Stimulated activated naive B cell treated with anti-CD40 and anti-IgM and Interleukin-4, amounts not matched to agents 10 μg/mL and 1 μg/mL and 100 μg/mL, for 72 hours (primary cell): ENCODE results near the gene GRPEL1.

Experiments used
- ATAC-seq, 2 donors: fragments of 150-1000 bp; cut with Tn5 transposase; replicated peaks; 2 replicates each; pipeline ENCODE4 v1.10.0; 2021; ENCODE audit warnings: moderate library complexity in 1 of 2
- DNase-seq: peaks from one replicate; pipeline ENCODE4 v3.0.0; 2021
- H3K27ac Mint-ChIP-seq: one replicate; pipeline ENCODE4 v1.8.0; 2022; ENCODE audit warnings: mild to moderate bottlenecking, mixed read lengths
- H3K27me3 Mint-ChIP-seq, 2 donors: one replicate each; pipeline ENCODE4 v1.8.0; 2022; ENCODE audit warnings: mixed read lengths in 2 of 2
- H3K36me3 Mint-ChIP-seq, 2 donors: one replicate each; pipeline ENCODE4 v1.8.0; 2022; ENCODE audit warnings: mixed read lengths in 2 of 2, mild to moderate bottlenecking in 1 of 2
- H3K4me1 Mint-ChIP-seq, 2 donors: one replicate each; pipeline ENCODE4 v1.8.0; 2022; ENCODE audit warnings: mixed read lengths in 2 of 2, mild to moderate bottlenecking in 1 of 2
- H3K4me3 Mint-ChIP-seq, 2 donors: one replicate each; pipeline ENCODE4 v1.8.0; 2022; ENCODE audit warnings: mild to moderate bottlenecking in 2 of 2, mixed read lengths in 2 of 2, moderate library complexity in 1 of 2
- H3K9me3 Mint-ChIP-seq, 2 donors: one replicate each; pipeline ENCODE4 v1.8.0; 2022; ENCODE audit warnings: mixed read lengths in 2 of 2, mild to moderate bottlenecking in 1 of 2

The GRPEL1 gene

GRCh38 chr4:7023901-7024300 lies 44.0 kb downstream of the GRPEL1 start:
- Mint-ChIP-seq H3K4me3 (no peak overlapping the region), H3K4me1 (peaks cover 13 to 23% of the 10 kb centered on the region in 2 donors), H3K36me3 (peaks cover 38 to 61% of the 10 kb centered on the region in 2 donors), H3K27ac (no peak overlapping the region), H3K9me3 (peaks cover 0 to 2% of the 10 kb centered on the region in 2 donors), H3K27me3 (no peaks in the 10 kb centered on the region)
- DNase-seq, result no peak
- no peak for ATAC-seq

GRCh38 chr4:7023486-7023885 lies 44.4 kb downstream of the GRPEL1 start:
- H3K27ac Mint-ChIP-seq, result no peak overlapping the region
- H3K27me3 Mint-ChIP-seq, result no peaks in the 10 kb centered on the region
- H3K9me3 Mint-ChIP-seq, result peaks cover 0 to 2% of the 10 kb centered on the region in 2 donors
- DNase-seq, result no peak
- ATAC-seq, result no peak
- no peak overlapping the region for H3K4me3 Mint-ChIP-seq
- peaks cover 38 to 60% of the 10 kb centered on the region in 2 donors for H3K36me3 Mint-ChIP-seq
- peaks cover 11 to 19% of the 10 kb centered on the region in 2 donors for H3K4me1 Mint-ChIP-seq

DNA sequence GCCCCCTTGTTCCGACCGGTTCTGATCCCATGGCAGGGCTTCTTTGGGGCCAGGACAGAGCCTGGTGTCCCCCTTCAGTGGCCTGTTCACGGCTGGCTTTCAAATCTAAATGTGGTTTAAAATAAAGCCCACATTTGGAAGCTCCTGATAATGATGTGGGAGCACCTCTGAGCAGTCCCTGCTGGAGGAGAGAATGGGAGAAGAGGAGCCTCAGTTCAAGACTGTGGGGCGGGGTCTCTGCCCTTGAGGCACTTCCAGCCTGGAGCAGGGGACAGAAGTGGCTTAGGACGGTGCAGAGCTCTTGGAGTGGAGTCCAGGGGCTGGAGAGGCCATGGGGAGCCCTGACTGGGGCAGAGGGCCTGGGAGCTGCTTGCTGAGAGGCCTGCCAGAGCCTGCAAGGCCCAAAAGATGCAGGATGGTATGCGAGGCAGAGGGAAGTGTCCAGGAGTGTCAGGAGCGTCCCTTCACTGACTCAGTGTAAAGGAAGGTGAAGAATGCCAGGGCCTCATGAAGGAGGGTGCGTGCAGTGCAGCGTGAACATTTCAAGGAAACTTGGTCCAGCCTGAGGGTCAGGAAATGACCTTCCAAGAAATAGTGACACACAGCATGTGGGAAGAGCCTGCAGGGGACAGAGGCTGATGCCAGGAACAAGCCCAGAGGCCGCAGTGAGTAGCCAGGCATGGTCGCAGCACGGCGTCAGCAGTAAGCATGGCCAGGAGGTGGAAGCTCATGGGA lies 45.8 kb downstream of the GRPEL1 start:
- no peak for ATAC-seq
- Mint-ChIP-seq H3K27ac (peak overlapping the region; percentile 62), H3K4me1 (peaks cover under 1 to 7% of the 10 kb centered on the region in 2 donors), H3K36me3 (peaks cover 30 to 59% of the 10 kb centered on the region in 2 donors), H3K4me3 (no peak overlapping the region), H3K27me3 (no peaks in the 10 kb centered on the region), H3K9me3 (no peaks in the 10 kb centered on the region)
- DNase-seq, result no peak

- no peak overlapping the region for H3K27ac Mint-ChIP-seq
- H3K36me3 Mint-ChIP-seq, result peaks cover 23 to 51% of the 10 kb centered on the region in 2 donors
- no peaks in the 10 kb centered on the region for H3K4me1 Mint-ChIP-seq
- no peaks in the 10 kb centered on the region for H3K9me3 Mint-ChIP-seq
- no peaks in the 10 kb centered on the region for H3K27me3 Mint-ChIP-seq
- no peak for ATAC-seq
- DNase-seq, result no peak
- H3K4me3 Mint-ChIP-seq, result no peak overlapping the region
Observed at GRCh38 chr4:7021355-7021754, 46.5 kb downstream of the GRPEL1 start.

DNA sequence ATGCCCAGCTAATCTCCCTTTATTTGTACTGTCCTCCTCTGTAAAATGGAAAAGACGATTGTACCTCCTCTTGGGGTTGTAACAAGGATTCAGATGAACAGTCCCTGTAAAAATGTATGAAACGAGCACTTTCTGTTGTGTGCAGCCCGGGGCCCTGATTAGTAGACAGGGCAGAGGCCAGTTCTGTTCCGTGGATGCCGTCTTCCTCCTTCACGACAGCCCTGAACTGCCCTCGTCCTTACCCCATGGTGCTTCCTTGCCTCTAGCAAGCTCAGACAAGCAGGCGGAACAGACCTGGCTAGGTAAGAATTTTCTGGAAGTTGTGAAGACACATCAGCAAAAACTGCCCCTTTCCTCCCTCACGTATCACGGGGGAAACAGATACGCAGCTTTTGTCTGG lies 47.0 kb downstream of the GRPEL1 start:
- peaks cover 24 to 48% of the 10 kb centered on the region in 2 donors for H3K36me3 Mint-ChIP-seq
- no peak for DNase-seq
- no peaks in the 10 kb centered on the region for H3K4me1 Mint-ChIP-seq
- ATAC-seq, result no peak
- H3K4me3 Mint-ChIP-seq, result no peak overlapping the region
- no peaks in the 10 kb centered on the region for H3K9me3 Mint-ChIP-seq
- H3K27ac Mint-ChIP-seq, result peak overlapping the region; percentile 2
- no peaks in the 10 kb centered on the region for H3K27me3 Mint-ChIP-seq

GRCh38 chr4:7020290-7020689 lies 47.6 kb downstream of the GRPEL1 start:
- no peak for DNase-seq
- ATAC-seq, result no peak
- Mint-ChIP-seq H3K36me3 (peaks cover 28 to 53% of the 10 kb centered on the region in 2 donors), H3K4me3 (no peak overlapping the region), H3K4me1 (peaks cover 1 to 2% of the 10 kb centered on the region in 2 donors), H3K27ac (no peak overlapping the region), H3K9me3 (no peaks in the 10 kb centered on the region), H3K27me3 (no peaks in the 10 kb centered on the region)

DNA sequence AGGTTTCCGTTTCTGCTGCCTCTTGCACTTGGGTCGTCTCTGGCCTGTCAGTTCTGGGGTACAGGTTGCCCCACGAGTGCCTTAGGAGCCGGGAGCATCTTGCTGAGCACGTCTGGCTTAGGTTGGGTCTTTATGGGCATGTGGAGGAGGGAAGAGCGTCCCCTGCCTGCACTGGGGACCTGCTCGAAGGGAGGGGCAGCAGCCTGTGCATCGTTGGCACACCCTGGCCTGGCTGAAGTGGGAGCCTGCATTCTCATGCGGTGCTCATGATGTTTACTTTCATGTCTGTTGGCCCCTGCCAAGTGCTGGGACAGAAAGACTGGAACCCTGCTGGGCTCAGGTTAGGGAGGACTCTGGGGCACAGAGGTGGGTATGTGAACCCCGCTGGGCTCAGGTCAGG lies 48.5 kb downstream of the GRPEL1 start:
- Mint-ChIP-seq H3K27ac (no peak overlapping the region), H3K27me3 (no peaks in the 10 kb centered on the region), H3K4me1 (peaks cover 7 to 11% of the 10 kb centered on the region in 2 donors), H3K9me3 (no peaks in the 10 kb centered on the region), H3K36me3 (peaks cover 37 to 62% of the 10 kb centered on the region in 2 donors), H3K4me3 (no peak overlapping the region)
- DNase-seq (no peak), ATAC-seq (no peak)

- Mint-ChIP-seq H3K27me3 (no peaks in the 10 kb centered on the region), H3K36me3 (peaks cover 47 to 70% of the 10 kb centered on the region in 2 donors), H3K4me3 (no peak overlapping the region), H3K4me1 (peaks cover 11 to 22% of the 10 kb centered on the region in 2 donors), H3K9me3 (peaks cover 0 to 2% of the 10 kb centered on the region in 2 donors), H3K27ac (no peak overlapping the region)
- ATAC-seq, result no peak
- no peak for DNase-seq
Observed at GRCh38 chr4:7018281-7018680, 49.6 kb downstream of the GRPEL1 start.

- Mint-ChIP-seq H3K4me1 (peaks cover 15 to 27% of the 10 kb centered on the region in 2 donors), H3K4me3 (no peak overlapping the region), H3K36me3 (peaks cover 51 to 74% of the 10 kb centered on the region in 2 donors), H3K27me3 (no peaks in the 10 kb centered on the region), H3K27ac (no peak overlapping the region), H3K9me3 (peaks cover 0 to 4% of the 10 kb centered on the region in 2 donors)
- ATAC-seq (no peak), DNase-seq (no peak)
Observed at GRCh38 chr4:7017446-7018048, 50.3 kb downstream of the GRPEL1 start.

DNA sequence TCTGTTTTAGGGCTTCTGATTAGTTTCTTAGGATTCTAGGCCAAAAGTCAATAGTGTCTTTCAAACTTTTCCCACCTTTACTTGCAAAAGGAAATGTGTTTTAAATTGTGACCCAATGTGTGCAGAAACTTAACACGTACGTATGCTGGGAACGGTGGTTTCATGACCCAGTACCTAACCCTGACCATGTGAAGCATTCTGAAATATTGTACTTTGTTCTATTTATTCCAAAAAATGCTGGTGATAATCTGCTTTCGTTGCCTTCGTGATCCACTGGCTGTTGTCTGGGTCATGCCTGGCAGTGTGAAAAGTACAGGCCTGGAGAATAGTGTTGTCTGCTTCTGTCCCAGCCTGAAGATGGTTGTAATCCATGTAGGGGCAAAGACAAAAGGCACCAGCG lies 51.4 kb downstream of the GRPEL1 start:
- no peak for ATAC-seq
- DNase-seq, result no peak
- Mint-ChIP-seq H3K9me3 (peaks cover 0 to 4% of the 10 kb centered on the region in 2 donors), H3K27ac (no peak overlapping the region), H3K36me3 (peaks cover 46 to 73% of the 10 kb centered on the region in 2 donors), H3K27me3 (no peaks in the 10 kb centered on the region), H3K4me1 (peaks cover 15 to 27% of the 10 kb centered on the region in 2 donors), H3K4me3 (no peak overlapping the region)

DNA sequence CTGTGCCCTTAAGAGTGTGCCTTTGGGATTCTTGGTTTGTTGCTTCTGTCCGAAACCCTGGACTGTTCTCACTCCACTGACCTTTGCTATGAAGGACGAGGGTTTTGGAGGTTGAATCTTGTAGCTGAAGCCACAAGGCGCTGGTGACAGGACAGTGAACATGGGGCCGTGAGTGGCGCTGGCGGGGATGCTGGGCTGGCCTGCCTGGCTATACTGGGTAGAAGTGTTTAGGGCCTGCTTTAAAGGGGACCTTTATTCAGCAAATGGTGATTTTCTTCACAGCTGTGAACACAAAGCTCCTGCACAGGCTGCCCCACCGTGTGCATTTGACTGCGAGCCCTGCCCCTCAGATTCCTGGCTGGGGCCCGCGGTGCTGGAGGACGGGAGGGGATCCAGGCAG lies 51.8 kb downstream of the GRPEL1 start:
- Mint-ChIP-seq H3K36me3 (peaks cover 47 to 73% of the 10 kb centered on the region in 2 donors), H3K27ac (no peak overlapping the region), H3K27me3 (no peaks in the 10 kb centered on the region), H3K9me3 (peaks cover 0 to 4% of the 10 kb centered on the region in 2 donors), H3K4me1 (peaks cover 15 to 27% of the 10 kb centered on the region in 2 donors), H3K4me3 (no peak overlapping the region)
- DNase-seq (no peak), ATAC-seq (no peak)

- Mint-ChIP-seq H3K4me3 (no peak overlapping the region), H3K4me1 (peaks cover 15 to 27% of the 10 kb centered on the region in 2 donors), H3K9me3 (peaks cover 0 to 4% of the 10 kb centered on the region in 2 donors), H3K27ac (peak overlapping the region; percentile 75), H3K36me3 (peaks cover 46 to 73% of the 10 kb centered on the region in 2 donors), H3K27me3 (no peaks in the 10 kb centered on the region)
- no peak for ATAC-seq
- DNase-seq, result no peak
Observed at GRCh38 chr4:7015383-7016035, 52.4 kb downstream of the GRPEL1 start.

DNA sequence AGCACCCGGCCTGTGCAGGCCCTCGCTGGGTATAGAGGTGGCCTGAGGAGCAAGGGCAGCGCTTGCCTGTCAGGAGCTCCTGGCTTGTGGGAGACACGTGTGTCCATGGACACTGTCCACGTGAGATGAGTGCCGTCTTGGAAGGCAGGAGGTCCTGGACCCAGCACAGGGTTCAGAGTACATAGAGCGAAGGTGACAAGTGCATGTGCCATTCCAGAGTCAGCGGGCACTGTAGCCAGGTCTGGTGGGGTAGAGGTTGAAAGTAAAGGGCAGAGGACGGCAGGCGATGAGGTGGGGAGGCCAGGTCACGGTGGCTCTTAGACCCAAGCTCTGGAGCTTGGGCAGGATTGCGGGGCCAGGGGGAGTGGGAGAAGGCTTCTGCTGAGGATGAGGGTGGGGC lies 53.0 kb downstream of the GRPEL1 start:
- Mint-ChIP-seq H3K27ac (peak overlapping the region; percentile 75), H3K36me3 (peaks cover 52 to 76% of the 10 kb centered on the region in 2 donors), H3K27me3 (no peaks in the 10 kb centered on the region), H3K4me1 (peaks cover 15 to 27% of the 10 kb centered on the region in 2 donors), H3K4me3 (no peak overlapping the region), H3K9me3 (peaks cover 0 to 4% of the 10 kb centered on the region in 2 donors)
- DNase-seq, result no peak
- no peak for ATAC-seq

DNA sequence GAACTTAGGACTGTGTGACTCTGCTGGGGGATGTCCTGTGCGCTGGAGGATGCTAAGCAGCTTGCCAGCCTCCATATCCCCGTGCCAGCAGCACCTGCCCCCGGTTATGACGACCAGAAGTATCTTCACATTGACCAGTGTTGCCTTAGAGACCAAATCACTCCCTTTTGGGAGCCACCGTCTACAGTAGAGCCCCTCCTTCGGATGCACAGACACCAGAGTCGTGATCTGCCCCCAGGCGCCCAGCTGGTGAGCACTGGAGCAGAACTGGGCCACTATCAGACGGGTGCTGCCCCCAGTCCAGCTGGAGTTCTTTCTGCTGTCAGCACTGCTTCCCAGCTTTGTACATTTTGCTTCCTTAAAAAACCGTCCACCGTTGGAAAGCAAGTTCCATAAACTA lies 54.7 kb downstream of the GRPEL1 start:
- Mint-ChIP-seq H3K9me3 (peaks cover 0 to 4% of the 10 kb centered on the region in 2 donors), H3K27ac (peak overlapping the region; percentile 96), H3K4me3 (peak overlapping the region in 1 of 2 donors; percentile 32), H3K27me3 (no peaks in the 10 kb centered on the region), H3K36me3 (peaks cover 49 to 79% of the 10 kb centered on the region in 2 donors), H3K4me1 (peaks cover 15 to 27% of the 10 kb centered on the region in 2 donors)
- DNase-seq, result no peak
- peak; percentile 33 to 47 for ATAC-seq
